DMS53 treated with DMSO at 0.1 percent for 48 hours (cell line): ENCODE measurements around the gene DNAAF9.
A peak's percentile ranks its signal among the peaks of the same experiment; 100 is the strongest.
"Not testable (repeated sequence)": the region's sequence is repeated elsewhere in the genome, so short reads cannot be mapped to it uniquely, and the experiment has no call there.

Experiments
- DNase-seq: peaks from one replicate; lab custom pipeline; 2025; ENCODE audit not compliant: unreplicated experiment; lab: John Stamatoyannopoulos, UW

DNAAF9 gene

DNA sequence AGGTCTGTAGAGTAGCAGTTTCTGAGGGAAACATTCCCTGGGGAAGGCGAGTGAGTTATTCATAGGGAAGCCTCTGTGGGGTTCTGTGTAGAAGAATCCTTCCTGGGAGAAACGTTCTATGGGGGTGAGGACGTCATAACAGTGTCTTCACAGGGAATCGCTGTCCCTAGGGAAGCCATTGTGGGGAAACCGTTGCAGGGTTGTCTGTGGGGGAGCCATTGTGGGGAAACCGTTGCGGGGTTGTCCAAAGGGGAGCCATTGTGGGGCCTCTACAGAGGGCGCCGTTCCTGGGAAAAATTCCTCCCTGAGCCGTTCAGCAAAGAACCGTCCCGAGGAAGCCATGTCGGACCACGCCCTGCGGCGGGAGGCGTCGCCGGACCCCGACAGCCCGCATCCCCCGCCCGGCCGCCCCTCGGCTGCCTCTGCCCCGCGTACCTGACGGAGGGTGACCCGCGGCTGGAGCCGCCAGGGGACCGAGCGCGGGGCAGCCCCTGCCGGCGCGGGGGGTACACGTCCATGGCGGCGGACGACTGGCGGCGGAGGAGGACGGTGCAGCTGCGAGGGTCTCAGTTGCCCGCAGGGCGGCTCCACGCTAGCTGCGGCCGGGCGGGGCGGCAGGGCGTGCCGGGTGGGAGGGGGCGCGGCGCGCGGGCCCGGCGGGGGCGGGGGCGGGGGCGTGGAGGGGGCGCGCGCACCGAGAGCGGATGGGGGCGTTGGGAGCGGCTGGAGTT is at the start of gene DNAAF9:
DNAAF9 (minus strand) TSS at position 630 of the 731 bp plus-strand sequence; CDS start at position 518, 112 bp downstream.
- peak; percentile 17 for DNase-seq

DNA sequence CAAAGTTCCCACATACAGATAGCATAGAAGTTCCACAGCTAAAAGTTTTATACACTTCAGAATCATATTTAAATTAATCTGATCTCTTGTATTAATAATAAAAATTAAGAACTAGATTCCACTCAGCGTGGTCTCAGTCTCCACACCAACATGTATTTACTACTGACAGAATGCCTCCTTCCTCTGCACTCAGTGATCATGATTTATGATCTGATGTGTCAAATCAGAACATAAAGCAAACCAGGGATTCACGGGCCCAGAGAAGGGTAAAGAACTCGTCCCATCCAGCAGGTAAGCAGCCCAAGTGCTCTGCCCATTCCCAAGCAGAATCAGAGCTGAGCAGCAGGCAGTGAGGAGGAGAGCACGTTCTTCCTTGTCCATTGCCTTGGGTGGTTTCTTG is 49.2 kb upstream of the DNAAF9 start:
- DNase-seq, result no peak

DNA sequence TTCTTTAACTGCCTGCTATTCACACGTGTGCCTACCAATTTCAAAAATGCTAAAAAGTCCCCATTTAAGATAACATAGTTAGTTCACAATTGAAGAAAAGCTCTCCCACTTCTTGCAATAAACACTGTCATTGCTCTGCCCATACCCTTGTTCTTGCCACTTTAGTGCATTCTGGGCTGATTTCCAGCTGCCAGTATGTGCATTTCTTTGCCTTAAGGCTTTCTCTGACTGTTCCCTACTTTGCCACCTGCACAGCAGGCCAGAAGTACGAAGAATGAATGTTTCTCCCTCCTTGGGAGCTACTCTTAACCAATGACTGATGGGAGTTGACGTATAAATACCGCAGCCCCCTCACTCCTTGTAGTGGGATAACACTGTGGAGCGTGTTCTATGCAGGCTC is 47.4 kb upstream of the DNAAF9 start:
- DNase-seq, result no peak

DNA sequence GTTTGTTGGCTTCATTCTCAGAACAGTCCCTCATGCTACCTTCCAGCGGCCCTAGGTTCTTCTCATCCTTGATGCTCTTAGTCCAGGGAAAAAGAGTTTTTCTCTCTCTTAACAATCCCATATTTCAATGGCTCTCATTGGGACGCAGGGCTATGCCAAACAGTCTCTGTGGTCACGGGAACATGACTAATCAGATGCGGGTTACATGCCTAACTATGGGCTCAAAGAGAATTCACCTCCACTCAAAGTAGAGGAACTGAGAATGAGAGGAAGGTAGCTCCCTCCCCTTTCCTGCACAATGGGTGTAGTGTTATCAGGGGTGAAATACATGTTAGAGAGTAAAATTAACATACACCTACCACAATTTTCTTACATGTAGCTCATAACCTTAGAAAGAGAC is 45.2 kb upstream of the DNAAF9 start:
- no peak for DNase-seq

DNA sequence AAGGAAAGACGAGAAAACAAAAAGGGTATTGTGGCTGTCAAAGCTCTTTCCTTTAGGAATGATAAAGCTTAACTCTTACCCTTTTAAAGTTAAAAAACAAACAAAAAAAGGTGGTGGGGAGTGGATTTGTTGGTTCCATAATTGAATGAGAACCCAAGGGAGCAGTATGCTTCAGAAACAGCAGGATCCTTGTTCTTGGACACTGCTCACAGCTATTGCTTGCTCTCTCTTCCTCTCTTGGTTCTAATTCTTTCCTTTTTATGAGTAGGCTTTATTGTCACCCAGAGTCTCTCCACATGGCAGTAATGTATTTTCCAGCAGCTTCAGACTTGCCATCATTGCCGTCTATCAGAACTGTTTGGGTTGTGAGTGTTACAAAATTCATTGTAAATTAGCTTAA is 44.7 kb upstream of the DNAAF9 start:
- DNase-seq, result no peak

DNA sequence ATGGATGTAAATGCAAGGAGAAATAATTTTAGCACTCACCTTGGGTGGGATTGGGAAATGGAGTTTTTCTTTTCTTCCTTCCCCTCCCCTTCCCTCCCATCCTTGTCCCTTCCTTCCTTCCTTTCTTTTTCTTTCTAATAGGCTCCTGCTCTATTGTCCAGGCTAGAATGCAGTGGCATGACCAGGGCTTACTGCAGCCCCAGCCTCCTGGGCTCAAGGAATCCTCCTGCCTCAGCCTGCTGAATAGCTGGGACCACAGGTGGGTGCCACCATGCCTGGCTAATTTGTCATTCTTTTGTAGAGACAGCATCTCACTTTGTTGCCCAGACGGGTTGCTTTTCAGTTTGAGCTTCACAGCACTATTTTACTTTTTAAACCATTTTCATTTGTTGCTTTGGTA is 41.9 kb upstream of the DNAAF9 start:
- no peak for DNase-seq

DNA sequence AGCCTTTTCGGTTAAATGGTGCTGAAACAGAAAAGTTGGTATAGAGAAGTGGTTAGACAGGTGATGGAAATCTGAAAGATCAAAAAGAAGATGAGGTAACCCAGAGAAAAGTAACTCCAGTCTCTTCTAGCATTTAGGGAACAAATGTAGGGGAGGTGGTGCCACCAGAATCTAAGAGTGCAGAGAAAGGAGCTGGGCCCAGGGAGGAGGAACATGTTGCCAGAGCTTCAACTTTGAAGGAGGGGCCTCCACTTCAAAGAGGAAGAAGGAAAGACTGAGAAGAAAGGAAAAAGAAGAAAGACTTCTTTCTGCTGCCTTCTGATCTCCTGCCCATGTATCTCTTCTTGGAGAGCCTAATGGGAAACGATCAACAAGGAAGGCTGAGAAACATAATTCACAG is 39.9 kb upstream of the DNAAF9 start:
- no peak for DNase-seq

DNA sequence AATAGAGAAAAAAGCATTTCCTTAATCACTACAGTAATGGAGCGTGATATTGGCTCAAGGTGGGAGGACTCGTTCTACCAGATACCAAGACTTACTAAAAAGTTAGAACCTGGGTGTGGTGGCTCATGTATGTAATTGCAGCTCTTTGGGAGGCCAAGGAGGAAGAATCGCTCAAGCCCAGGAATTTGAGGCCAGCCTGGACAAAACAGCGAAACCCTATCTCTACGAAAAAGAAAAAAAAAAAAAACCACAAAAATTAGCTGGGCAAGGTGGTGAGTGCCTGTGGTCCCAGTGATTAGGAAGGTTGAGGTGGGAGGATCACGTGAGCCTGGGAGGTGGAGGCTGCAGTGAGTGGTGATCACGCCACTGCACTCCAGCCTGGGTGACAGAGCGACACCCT is 39.3 kb upstream of the DNAAF9 start:
- DNase-seq, result no peak

DNA sequence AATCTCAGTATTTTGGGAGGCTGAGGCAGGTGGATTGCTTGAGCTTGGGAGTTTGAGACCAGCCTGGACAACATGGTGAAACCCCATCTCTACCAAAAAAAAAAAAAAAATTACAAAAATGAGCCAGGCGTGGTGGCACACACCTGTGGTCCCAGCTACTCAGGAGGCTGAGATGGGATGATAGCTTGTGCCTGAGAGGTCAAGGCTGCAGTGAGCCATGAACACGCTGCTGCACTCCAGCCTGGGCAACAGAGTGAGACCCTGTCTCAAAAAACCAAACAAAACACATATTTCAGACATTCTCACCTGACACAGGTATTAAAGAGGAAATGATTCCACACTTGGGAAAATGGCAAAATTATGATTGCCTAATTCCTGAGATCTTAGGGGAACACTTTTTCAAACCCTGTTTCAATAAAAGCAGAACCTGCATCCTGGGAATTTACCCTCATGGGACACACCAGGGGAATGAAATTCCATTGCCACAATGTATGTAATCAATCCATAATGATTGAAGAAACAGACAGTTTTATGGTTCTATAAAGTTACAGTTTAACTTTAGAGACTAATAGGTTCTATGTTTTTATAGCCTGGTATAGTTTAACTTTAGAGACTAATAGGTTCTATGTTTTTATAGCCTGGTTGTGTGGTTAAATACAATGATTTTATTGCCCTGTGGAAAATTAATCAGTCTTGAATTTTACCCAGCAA is 29.6 kb upstream of the DNAAF9 start:
- no peak for DNase-seq

DNA sequence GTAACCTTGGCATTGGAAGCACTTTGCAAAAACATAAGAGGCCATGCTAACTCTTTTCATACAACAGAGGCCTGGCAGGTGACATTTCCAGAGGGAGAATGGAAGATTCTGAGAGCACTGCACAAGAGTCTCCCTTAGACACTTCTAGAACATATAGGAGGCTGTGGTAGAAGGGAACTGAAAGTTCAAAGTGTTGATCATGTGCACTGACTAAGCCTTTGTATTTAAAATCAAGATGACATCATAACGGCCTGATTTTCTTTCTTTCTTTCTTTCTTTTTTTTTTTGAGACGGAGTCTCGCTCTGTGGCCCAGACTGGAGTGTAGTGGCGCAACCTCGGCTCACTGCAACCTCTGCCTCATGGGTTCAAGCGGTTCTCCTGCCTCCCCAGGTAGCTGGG is 26.8 kb upstream of the DNAAF9 start:
- no peak for DNase-seq

DNA sequence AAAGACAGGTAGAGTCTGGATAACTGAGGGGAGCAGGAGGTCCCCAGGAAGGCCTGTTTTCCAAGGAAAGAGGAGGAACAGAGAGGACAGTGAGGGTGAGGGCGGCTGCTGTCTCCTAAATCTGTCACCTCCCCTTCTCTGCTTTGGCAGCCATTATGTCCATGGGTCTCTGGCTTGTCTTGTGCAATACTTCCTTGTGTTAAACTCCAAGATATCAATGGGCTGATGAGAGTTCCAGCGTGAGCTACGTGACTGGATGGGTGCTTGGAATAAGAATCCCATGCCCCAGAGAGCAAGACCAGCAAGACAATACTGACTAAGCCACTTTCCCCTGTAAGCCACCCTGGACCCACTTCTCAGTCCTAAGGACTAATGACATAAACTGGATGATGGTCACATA is 26.3 kb upstream of the DNAAF9 start:
- no peak for DNase-seq

DNA sequence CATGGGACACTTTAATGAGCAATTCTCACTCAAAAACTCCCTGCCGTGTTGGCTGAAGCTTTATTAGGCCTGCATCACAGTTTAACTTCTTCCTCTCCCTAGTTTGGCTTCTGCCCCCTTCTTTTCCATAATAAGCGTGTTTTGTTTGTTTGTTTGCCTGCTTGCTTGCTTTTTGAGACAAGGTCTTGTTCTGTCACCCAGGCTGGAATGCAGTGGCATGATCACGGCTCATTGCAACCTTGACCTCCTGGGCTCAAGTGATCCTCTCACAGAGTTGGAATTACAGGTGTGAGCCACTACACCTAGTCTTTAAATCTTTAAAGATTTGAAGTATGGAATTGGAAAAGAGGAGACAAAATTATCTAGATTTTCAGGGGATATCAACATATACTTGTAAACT is 25.4 kb upstream of the DNAAF9 start:
- DNase-seq, result no peak

DNA sequence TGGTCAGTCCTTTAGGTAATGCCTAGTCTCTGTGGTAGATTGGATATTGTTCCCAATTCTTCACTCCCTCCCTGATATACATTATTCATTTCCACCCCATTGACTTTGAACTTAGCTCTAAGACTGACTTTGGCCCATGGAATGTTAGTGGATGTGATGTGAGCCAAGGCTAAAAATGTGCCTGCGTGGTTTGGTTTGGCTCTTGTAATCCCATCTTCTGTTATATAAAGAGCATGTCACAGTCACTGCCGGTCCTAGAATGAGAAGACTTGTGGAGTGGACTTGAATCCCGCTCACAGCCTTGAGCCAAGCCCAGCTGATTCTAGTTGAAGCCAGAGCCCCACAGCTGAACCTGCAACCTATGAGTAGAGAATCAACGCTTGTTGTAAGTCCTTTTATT is 23.6 kb upstream of the DNAAF9 start:
- DNase-seq, result no peak

DNA sequence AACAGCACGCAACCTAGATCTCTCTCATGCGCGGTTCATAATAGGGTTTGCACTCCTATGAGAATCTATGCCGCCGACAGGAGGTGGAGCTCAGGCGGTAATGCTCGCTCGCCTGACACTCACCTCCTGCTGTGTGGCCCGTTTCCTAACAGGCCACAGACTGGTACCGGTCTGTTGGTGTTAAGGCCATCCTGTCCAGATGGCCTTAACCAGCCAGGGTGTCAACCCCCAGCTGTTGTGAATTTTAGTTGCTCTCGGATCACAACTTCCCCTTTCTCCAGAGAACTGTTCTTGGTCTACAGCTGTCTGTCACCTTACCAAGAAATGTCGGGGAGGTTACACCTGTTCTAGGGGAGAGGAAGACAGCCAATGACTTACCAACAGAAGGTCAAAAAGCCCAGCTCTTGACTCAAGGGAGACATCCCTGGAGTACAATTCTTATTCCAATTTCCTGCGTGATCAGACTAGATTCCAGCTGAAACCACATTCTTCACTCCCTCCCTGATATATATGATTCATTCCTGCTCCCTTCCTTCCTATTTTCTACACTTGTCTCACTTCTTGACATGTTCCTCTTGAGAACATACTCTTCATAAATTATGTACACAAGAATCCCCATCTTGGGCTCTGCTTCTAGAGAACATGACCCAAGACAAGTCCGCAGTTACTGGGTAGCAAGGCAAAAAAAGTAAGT is 23.1 kb upstream of the DNAAF9 start:
- DNase-seq, result no peak

DNA sequence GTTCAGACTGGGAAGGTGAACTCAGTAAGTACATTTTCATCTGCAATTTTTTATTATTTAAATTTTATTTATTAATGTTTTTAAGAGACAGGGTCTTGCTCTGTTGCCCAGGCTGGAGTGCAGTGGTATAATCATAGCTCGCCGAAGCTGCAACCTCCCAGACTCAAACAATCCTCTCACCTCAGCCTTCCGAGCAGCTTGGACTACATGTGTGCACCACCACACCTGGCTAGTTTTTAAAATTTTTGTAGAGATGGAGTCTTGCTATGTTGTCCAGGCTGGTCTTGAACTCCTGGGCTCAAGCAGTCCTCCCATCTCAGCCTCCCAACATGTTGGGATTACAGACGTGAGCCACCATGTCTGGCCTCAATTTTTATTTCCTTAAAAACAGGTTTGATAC is 19.3 kb upstream of the DNAAF9 start:
- DNase-seq, result not testable (repeated sequence)

DNA sequence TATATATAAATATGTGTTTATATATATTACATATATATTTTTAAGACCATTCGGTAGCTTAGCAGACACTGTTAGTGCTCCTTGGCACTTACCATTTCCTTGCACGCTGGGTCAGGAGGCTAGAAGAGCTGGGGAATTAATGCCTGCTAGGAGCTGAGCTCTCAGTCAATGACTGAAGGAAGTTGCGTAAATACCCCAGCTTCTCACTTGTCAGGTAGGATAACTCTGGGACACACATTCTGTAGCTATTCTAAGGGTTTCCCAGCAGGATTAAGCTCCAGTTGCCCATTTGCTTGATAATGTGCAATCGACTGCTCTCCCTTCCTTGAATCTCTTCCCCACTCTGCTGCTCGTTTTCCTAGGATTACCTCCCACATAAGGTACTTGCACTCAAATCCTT is 15.7 kb upstream of the DNAAF9 start:
- DNase-seq, result no peak

DNA sequence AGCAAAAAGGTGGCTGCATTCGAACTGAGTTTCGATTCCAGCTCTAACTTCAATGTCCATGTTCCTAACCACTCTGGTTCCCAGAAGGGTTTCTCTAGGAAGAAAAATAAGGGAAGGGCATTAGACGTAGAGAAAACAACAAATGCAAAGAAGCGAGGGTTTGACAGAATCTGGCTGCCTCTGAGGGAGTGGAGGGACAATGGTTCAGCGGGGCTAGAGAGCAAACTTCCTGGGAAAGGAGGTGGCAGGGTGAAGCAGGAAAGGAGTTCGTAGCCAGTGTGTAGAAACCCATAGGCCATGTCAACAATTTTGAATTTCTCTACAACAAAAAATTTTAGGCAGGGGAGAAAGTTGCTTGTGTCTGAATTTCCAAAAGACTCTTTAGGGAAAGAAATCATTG is 14.5 kb upstream of the DNAAF9 start:
- DNase-seq, result no peak

DNA sequence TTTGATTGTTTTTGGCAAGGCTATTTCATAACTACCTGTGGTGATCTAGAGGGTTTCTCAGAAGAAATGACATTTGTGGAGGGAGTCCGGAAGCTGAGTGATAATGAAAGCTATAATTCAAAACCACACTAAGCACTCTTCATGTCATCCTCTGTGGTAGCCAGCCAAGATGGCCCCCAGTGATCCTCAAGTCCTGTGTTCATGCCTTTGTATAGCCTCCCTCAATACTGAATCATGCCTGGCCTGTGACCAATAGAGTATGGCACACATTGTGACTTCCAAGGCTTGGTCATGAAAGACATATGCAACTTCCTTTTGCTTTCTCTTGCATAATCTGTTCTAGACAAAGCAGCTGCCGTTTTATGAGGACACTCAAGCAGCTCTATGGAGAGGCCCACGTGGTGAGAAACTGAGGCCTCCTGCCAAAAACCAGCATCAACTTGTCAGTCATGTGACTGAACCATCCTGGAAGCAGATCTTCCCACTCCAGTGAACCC is 12.8 kb upstream of the DNAAF9 start:
- DNase-seq, result no peak

DNA sequence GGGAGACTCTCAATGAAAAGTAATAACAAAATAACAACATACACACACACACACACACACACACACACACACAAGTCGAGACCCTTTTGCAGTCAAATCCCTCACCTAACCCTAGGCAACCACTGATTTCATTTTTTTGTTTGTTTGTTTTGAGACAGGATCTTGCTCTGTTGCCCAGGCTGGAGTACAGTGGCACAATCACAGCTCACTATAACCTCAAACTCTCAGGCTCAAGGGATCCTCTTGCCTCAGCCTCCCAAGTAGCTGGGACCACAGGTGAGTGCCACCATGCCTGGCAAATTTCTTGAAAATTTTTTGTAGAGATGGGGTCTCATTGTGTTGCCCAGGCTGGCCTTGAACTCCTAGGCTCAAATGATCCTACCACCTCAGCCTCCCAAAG is 10.7 kb upstream of the DNAAF9 start:
- not testable (repeated sequence) for DNase-seq

DNA sequence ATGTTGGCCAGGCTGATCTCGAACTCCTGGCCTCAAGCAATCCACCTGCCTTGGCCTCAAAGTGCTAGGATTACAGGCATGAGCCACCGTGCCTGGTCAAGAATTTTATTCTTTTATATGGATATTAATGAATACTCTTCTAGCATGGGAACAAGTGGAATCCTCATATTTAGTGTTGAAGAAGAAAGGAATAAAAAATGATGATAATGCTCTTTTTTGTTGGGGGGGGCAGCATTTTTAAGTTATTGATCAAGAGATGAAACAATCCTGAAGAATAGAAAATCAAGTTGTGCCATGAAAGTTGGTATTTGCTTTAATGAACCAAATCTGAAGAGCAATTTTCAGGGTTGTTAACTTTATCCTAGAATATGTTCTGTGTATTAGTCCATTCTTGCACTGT is 6.7 kb upstream of the DNAAF9 start:
- DNase-seq, result no peak

DNA sequence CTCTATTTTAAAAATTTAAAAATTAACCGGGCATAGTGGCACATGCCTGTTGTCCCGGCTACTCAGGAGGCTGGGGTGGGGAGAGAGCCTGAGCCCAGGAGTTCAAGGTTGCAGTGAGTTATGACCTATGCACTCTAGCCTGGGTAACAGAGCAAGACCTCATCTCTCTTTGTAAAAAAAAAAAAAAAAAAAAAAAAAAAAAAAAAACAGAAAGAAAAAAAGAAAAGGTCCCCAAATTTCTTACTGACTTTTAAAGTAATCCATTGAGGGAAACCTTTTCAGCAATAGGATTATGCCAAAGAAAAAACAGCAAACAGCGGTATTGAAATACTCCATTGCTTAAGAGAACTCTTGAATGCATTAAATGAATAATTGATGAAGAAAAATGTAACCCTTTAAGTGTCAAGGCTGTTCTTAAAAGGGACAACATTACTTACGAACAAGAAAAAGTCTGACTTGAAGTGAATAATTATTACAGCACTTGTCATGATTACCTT is 6.0 kb upstream of the DNAAF9 start:
- DNase-seq, result no peak
